Measurements from ENCODE around the gene ZC2HC1C. TPM values are rescaled to one million over a fixed set of nuclear protein-coding genes. Genes with fewer than 3 reads are reported as not detected.

Gene ZC2HC1C
- total and polyA plus RNA-seq, 2 of the 13 experiments (the other 11 are each of a cell fraction or from before 2014, with no cell fraction given) = 3.3 to 3.5 TPM

DNA sequence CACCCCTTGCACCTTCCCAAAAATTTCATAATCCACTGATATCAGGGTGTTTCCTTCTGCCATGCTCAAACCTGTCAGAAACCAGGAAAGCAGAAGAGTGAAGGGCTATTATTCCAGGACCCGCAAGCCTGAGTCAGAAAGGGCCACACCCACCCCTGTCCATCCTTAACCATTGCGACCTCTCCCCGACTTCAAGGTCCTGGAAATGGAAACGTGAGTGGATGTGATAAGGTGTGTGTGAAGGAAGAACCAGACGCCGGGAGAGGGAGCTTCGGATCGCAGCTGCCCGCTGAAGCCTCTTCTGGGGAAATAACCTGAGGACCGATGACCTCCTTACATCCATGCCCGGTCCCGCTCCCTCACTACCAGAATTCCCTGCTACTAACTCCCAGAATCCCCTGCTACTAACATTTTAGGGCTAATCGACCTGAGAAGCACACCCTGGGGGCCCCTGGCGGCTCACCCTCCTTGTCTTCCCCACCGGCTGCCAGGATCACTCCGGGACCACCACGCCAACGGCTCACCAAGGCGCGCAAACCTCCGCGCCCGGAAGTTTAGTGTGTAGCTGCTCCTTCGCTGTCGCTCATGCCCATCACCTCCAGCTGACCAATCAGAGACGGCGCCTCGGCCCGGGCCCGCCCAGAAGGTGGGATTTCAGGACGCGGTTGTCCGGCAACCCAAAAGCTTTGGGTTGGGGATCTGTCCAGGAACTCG is 5.8 kb upstream of the ZC2HC1C start, which contains the start of gene ACYP1 (continued):
- TF ChIP-seq, protein P1, sequence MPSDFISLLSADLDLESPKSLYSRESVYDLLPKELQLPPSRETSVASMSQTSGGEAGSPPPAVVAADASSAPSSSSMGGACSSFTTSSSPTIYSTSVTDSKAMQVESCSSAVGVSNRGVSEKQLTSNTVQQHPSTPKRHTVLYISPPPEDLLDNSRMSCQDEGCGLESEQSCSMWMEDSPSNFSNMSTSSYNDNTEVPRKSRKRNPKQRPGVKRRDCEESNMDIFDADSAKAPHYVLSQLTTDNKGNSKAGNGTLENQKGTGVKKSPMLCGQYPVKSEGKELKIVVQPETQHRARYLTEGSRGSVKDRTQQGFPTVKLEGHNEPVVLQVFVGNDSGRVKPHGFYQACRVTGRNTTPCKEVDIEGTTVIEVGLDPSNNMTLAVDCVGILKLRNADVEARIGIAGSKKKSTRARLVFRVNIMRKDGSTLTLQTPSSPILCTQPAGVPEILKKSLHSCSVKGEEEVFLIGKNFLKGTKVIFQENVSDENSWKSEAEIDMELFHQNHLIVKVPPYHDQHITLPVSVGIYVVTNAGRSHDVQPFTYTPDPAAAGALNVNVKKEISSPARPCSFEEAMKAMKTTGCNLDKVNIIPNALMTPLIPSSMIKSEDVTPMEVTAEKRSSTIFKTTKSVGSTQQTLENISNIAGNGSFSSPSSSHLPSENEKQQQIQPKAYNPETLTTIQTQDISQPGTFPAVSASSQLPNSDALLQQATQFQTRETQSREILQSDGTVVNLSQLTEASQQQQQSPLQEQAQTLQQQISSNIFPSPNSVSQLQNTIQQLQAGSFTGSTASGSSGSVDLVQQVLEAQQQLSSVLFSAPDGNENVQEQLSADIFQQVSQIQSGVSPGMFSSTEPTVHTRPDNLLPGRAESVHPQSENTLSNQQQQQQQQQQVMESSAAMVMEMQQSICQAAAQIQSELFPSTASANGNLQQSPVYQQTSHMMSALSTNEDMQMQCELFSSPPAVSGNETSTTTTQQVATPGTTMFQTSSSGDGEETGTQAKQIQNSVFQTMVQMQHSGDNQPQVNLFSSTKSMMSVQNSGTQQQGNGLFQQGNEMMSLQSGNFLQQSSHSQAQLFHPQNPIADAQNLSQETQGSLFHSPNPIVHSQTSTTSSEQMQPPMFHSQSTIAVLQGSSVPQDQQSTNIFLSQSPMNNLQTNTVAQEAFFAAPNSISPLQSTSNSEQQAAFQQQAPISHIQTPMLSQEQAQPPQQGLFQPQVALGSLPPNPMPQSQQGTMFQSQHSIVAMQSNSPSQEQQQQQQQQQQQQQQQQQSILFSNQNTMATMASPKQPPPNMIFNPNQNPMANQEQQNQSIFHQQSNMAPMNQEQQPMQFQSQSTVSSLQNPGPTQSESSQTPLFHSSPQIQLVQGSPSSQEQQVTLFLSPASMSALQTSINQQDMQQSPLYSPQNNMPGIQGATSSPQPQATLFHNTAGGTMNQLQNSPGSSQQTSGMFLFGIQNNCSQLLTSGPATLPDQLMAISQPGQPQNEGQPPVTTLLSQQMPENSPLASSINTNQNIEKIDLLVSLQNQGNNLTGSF (CRISPR knock-in tag; IDR thresholded peaks at IDR 0.05) = no peak
- TF ChIP-seq HNF4G (IDR thresholded peaks at IDR 0.05; ENCODE audit: borderline replicate concordance, low read depth, low read length) = no peak
- no peak for TF ChIP-seq HNF4G (CRISPR knock-in tag; IDR thresholded peaks at IDR 0.05; ENCODE audit: borderline replicate concordance, low read depth)
- TF ChIP-seq ZNF431 (CRISPR knock-in tag; IDR thresholded peaks at IDR 0.05; ENCODE audit: borderline replicate concordance, low read depth) = no peak
- TF ChIP-seq ZNF205 (CRISPR knock-in tag; IDR thresholded peaks at IDR 0.05) = 0 out of 2 replicates have a peak, but pooled peaks have one; percentile 42
- no peak for TF ChIP-seq ZNF709 (CRISPR knock-in tag; IDR thresholded peaks at IDR 0.05)
- TF ChIP-seq ZNF564 (CRISPR knock-in tag; IDR thresholded peaks at IDR 0.05) = no peak
- TF ChIP-seq ZNF883 (CRISPR knock-in tag; IDR thresholded peaks at IDR 0.05; ENCODE audit: not compliant biosample characterization) = no peak
- TF ChIP-seq ZNF800 (CRISPR knock-in tag; IDR thresholded peaks at IDR 0.05) = 0 out of 2 replicates have a peak, but pooled peaks have one; percentile 23
- TF ChIP-seq ZNF639 (CRISPR knock-in tag; conservative IDR thresholded peaks at IDR 0.05) = no peak
- TF ChIP-seq, protein P2, sequence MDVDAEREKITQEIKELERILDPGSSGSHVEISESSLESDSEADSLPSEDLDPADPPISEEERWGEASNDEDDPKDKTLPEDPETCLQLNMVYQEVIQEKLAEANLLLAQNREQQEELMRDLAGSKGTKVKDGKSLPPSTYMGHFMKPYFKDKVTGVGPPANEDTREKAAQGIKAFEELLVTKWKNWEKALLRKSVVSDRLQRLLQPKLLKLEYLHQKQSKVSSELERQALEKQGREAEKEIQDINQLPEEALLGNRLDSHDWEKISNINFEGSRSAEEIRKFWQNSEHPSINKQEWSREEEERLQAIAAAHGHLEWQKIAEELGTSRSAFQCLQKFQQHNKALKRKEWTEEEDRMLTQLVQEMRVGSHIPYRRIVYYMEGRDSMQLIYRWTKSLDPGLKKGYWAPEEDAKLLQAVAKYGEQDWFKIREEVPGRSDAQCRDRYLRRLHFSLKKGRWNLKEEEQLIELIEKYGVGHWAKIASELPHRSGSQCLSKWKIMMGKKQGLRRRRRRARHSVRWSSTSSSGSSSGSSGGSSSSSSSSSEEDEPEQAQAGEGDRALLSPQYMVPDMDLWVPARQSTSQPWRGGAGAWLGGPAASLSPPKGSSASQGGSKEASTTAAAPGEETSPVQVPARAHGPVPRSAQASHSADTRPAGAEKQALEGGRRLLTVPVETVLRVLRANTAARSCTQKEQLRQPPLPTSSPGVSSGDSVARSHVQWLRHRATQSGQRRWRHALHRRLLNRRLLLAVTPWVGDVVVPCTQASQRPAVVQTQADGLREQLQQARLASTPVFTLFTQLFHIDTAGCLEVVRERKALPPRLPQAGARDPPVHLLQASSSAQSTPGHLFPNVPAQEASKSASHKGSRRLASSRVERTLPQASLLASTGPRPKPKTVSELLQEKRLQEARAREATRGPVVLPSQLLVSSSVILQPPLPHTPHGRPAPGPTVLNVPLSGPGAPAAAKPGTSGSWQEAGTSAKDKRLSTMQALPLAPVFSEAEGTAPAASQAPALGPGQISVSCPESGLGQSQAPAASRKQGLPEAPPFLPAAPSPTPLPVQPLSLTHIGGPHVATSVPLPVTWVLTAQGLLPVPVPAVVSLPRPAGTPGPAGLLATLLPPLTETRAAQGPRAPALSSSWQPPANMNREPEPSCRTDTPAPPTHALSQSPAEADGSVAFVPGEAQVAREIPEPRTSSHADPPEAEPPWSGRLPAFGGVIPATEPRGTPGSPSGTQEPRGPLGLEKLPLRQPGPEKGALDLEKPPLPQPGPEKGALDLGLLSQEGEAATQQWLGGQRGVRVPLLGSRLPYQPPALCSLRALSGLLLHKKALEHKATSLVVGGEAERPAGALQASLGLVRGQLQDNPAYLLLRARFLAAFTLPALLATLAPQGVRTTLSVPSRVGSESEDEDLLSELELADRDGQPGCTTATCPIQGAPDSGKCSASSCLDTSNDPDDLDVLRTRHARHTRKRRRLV (CRISPR knock-in tag; IDR thresholded peaks at IDR 0.05) = no peak
- TF ChIP-seq NFYC (CRISPR knock-in tag; IDR thresholded peaks at IDR 0.05) = peak; percentile 98
- TF ChIP-seq, protein P3, sequence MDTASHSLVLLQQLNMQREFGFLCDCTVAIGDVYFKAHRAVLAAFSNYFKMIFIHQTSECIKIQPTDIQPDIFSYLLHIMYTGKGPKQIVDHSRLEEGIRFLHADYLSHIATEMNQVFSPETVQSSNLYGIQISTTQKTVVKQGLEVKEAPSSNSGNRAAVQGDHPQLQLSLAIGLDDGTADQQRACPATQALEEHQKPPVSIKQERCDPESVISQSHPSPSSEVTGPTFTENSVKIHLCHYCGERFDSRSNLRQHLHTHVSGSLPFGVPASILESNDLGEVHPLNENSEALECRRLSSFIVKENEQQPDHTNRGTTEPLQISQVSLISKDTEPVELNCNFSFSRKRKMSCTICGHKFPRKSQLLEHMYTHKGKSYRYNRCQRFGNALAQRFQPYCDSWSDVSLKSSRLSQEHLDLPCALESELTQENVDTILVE (CRISPR knock-in tag; IDR thresholded peaks at IDR 0.05) = no peak
